ENCODE measurements around the gene GANC. TPM values are rescaled to one million over a fixed set of nuclear protein-coding genes. Genes with fewer than 3 reads are reported as not detected.

The GANC gene
- total and polyA plus RNA-seq, 2 experiments from 2014 or later = 7.4 to 12.6 TPM

- DNase-seq (ENCODE audit: low spot score) = no peak
- no peak overlapping the region for H3K4me3 Mint-ChIP-seq
- Histone ChIP-seq H3K27ac (ENCODE audit: low read depth) (no peak overlapping the region), H4K20me1 (replicated peaks; ENCODE audit: insufficient read depth) (no peaks in the 10 kb centered on the region), H3K27me3 (ENCODE audit: insufficient read depth) (no peaks in the 10 kb centered on the region), H3F3A (replicated peaks; ENCODE audit: low read depth) (no peaks in the 10 kb centered on the region), H3K36me3 (ENCODE audit: insufficient read depth) (no peaks in the 10 kb centered on the region; the same call in 1 of the 2 replicates), H3K4me3 (no peak overlapping the region), H3K79me2 (replicated peaks; ENCODE audit: insufficient read depth) (no peaks in the 10 kb centered on the region), H3K4me2 (no peak overlapping the region), H3K4me1 (ENCODE audit: insufficient read depth) (no peaks in the 10 kb centered on the region), H3K9me2 (ENCODE audit: insufficient read depth) (0 out of 2 replicates have a peak, but pooled peaks cover 2% of the 10 kb centered on the region), H2AFZ (no peak overlapping the region)
- no peaks in the 10 kb centered on the region for H3K4me1 Mint-ChIP-seq
- H3K27ac Mint-ChIP-seq = no peak overlapping the region
- peaks cover 17% of the 10 kb centered on the region; the same call in 2 of the 3 replicates for H3K36me3 Mint-ChIP-seq (ENCODE audit: low read depth)
- ATAC-seq = no peak
- TF ChIP-seq STAT1 (IDR thresholded peaks at IDR 0.05; ENCODE audit: unreplicated experiment) = no peak
- TF ChIP-seq, protein P1, sequence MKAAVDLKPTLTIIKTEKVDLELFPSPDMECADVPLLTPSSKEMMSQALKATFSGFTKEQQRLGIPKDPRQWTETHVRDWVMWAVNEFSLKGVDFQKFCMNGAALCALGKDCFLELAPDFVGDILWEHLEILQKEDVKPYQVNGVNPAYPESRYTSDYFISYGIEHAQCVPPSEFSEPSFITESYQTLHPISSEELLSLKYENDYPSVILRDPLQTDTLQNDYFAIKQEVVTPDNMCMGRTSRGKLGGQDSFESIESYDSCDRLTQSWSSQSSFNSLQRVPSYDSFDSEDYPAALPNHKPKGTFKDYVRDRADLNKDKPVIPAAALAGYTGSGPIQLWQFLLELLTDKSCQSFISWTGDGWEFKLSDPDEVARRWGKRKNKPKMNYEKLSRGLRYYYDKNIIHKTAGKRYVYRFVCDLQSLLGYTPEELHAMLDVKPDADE (IDR thresholded peaks at IDR 0.05) = no peak
- no peak for TF ChIP-seq CREB1 (CRISPR knock-in tag; IDR thresholded peaks at IDR 0.05; ENCODE audit: low read depth)
- TF ChIP-seq ZNF331 (CRISPR knock-in tag; IDR thresholded peaks at IDR 0.05; ENCODE audit: low read depth) = no peak
- no peak for TF ChIP-seq NANOG (IDR thresholded peaks at IDR 0.05; ENCODE audit: borderline replicate concordance)
- no peak for TF ChIP-seq EZH2 (IDR thresholded peaks at IDR 0.05; ENCODE audit: low read depth, unreplicated experiment)
- peaks cover 31% of the 10 kb centered on the region for H3K9me3 Mint-ChIP-seq
- peaks cover 6% of the 10 kb centered on the region for H3K27me3 Mint-ChIP-seq (ENCODE audit: insufficient read depth, low read depth, poor library complexity)
Measured at GRCh38 chr15:42375252-42375651, 102.3 kb downstream of the GANC start.

GRCh38 chr15:42375941-42376340 is 102.9 kb downstream of the GANC start:
- no peaks in the 10 kb centered on the region for H3K27me3 ChIP-seq (ENCODE audit: insufficient read depth)
- no peak overlapping the region for H3K4me2 ChIP-seq
- DNase-seq (ENCODE audit: low spot score) = no peak
- no peak for ATAC-seq
- 0 out of 2 replicates have a peak, but pooled peaks cover 2% of the 10 kb centered on the region for H3K9me2 ChIP-seq (ENCODE audit: insufficient read depth)
- Mint-ChIP-seq H3K27me3 (ENCODE audit: insufficient read depth, low read depth, poor library complexity) (peaks cover 6% of the 10 kb centered on the region), H3K4me1 (no peaks in the 10 kb centered on the region), H3K36me3 (ENCODE audit: low read depth) (peaks cover 17% of the 10 kb centered on the region; the same call in 2 of the 3 replicates), H3K9me3 (peaks cover 29% of the 10 kb centered on the region), H3K4me3 (no peak overlapping the region), H3K27ac (no peak overlapping the region)
- no peak overlapping the region for H2AFZ ChIP-seq
- H3F3A ChIP-seq (replicated peaks; ENCODE audit: low read depth) = no peaks in the 10 kb centered on the region
- no peaks in the 10 kb centered on the region for H3K4me1 ChIP-seq (ENCODE audit: insufficient read depth)
- no peaks in the 10 kb centered on the region for H4K20me1 ChIP-seq (replicated peaks; ENCODE audit: insufficient read depth)
- no peaks in the 10 kb centered on the region for H3K79me2 ChIP-seq (replicated peaks; ENCODE audit: insufficient read depth)
- H3K36me3 ChIP-seq (ENCODE audit: insufficient read depth) = no peaks in the 10 kb centered on the region; the same call in 1 of the 2 replicates
- H3K4me3 ChIP-seq = no peak overlapping the region
- no peak overlapping the region for H3K27ac ChIP-seq (ENCODE audit: low read depth)
- no peak for TF ChIP-seq REST (IDR thresholded peaks at IDR 0.05; ENCODE audit: unreplicated experiment)
- no peak for TF ChIP-seq NANOG (IDR thresholded peaks at IDR 0.05; ENCODE audit: borderline replicate concordance)
- TF ChIP-seq CREB1 (CRISPR knock-in tag; IDR thresholded peaks at IDR 0.05; ENCODE audit: low read depth) = no peak
- no peak for TF ChIP-seq ZNF331 (CRISPR knock-in tag; IDR thresholded peaks at IDR 0.05; ENCODE audit: low read depth)
- no peak for TF ChIP-seq POLR2AphosphoS5 (IDR thresholded peaks at IDR 0.05; ENCODE audit: low read depth)
- no peak for TF ChIP-seq ZNF462 (CRISPR knock-in tag; IDR thresholded peaks at IDR 0.05)
- no peak for TF ChIP-seq STAT1 (IDR thresholded peaks at IDR 0.05; ENCODE audit: unreplicated experiment)
- TF ChIP-seq, protein P1 (IDR thresholded peaks at IDR 0.05) = no peak

Data from GM23338 (cell line).